Keratinocyte (primary cell): ENCODE data around the gene NAXD. TPM values are rescaled to one million over a fixed set of nuclear protein-coding genes. Genes with fewer than 3 reads are reported as not detected.

Source experiments
- DNase-seq: peaks from one replicate; pipeline ENCODE4 v3.0.0-alpha.2; 2011; ENCODE audit warnings: low read depth, missing footprints, low spot score
- FAIRE-seq: peaks from 2 replicates; lab custom pipeline; 2011; peaks lifted over from hg19 to GRCh38; lab: Jason Lieb, UNC
- H2AFZ ChIP-seq: 2 replicates; pipeline ENCODE4 v1.6.0; 2012; ENCODE audit warnings: low read length, control low read depth, inconsistent platforms; ENCODE audit not compliant: control insufficient read depth
- H3K27ac ChIP-seq: 2 replicates; pipeline ENCODE4 v1.5.1; 2011; ENCODE audit warnings: low read length; ENCODE audit not compliant: control insufficient read depth, insufficient read depth
- H3K27me3 ChIP-seq: 3 replicates; pipeline ENCODE4 v1.6.0; 2011; ENCODE audit warnings: low read length; ENCODE audit not compliant: control insufficient read depth, insufficient read depth; ENCODE audit errors: extremely low read depth
- H3K36me3 ChIP-seq, 2 experiments: 2 replicates in 1 of 2; 3 replicates in 1 of 2; pipeline ENCODE4 v1.5.1; 2011; ENCODE audit warnings: low read length in 2 of 2, mild to moderate bottlenecking in 1 of 2; ENCODE audit not compliant: control insufficient read depth in 2 of 2, insufficient read depth in 2 of 2; ENCODE audit errors: extremely low read depth in 1 of 2
- H3K4me1 ChIP-seq: 3 replicates; pipeline ENCODE4 v1.5.1; 2011; ENCODE audit warnings: low read length; ENCODE audit not compliant: control insufficient read depth, insufficient read depth; ENCODE audit errors: extremely low read depth
- H3K4me2 ChIP-seq: 3 replicates; pipeline ENCODE4 v1.6.0; 2011; ENCODE audit warnings: low read depth, low read length; ENCODE audit not compliant: control insufficient read depth, insufficient read depth; ENCODE audit errors: extremely low read depth
- H3K4me3 ChIP-seq, 3 experiments: fragments of 200-600 bp in 1 of 3; sonication (generic) in 1 of 3; 2 replicates in 2 of 3; 3 replicates in 1 of 3; pipeline ENCODE4 v1.5.1; 2011 to 2016; ENCODE audit warnings: low read length in 3 of 3, mild to moderate bottlenecking in 3 of 3, control low read depth in 2 of 3, inconsistent platforms in 1 of 3, low read depth in 1 of 3, mixed read lengths in 1 of 3, mixed run types in 1 of 3, moderate library complexity in 1 of 3; ENCODE audit not compliant: control insufficient read depth in 2 of 3, insufficient read depth in 2 of 3; ENCODE audit errors: extremely low read depth in 1 of 3
- H3K79me2 ChIP-seq: 2 replicates; pipeline ENCODE4 v1.6.0; 2012; ENCODE audit warnings: low read length; ENCODE audit not compliant: control insufficient read depth, insufficient read depth
- H3K9ac ChIP-seq: 3 replicates; pipeline ENCODE4 v1.6.0; 2011; ENCODE audit warnings: low read length; ENCODE audit not compliant: control insufficient read depth, insufficient read depth; ENCODE audit errors: extremely low read depth
- H3K9me1 ChIP-seq: 3 replicates; pipeline ENCODE4 v1.6.0; 2011; ENCODE audit warnings: low read length; ENCODE audit not compliant: control insufficient read depth, insufficient read depth; ENCODE audit errors: extremely low read depth
- H3K9me3 ChIP-seq: 2 replicates; pipeline ENCODE4 v1.5.1; 2012; ENCODE audit warnings: low read depth, low read length; ENCODE audit not compliant: control insufficient read depth
- H4K20me1 ChIP-seq: 3 replicates; pipeline ENCODE4 v1.6.0; 2011; ENCODE audit warnings: low read length; ENCODE audit not compliant: control insufficient read depth, insufficient read depth; ENCODE audit errors: extremely low read depth
- CTCF ChIP-seq, 3 experiments: IDR thresholded peaks in 1 of 3; conservative IDR thresholded peaks in 1 of 3; optimal IDR thresholded peaks in 1 of 3; 2 replicates in 2 of 3; 3 replicates in 1 of 3; pipeline versions ENCODE3 to v1.5.1; 2011; ENCODE audit warnings: low read length in 3 of 3, mild to moderate bottlenecking in 3 of 3, moderate library complexity in 2 of 3, control low read depth in 1 of 3, inconsistent platforms in 1 of 3; ENCODE audit not compliant: insufficient read depth in 2 of 3; ENCODE audit errors: extremely low read depth in 1 of 3
- EZH2 ChIP-seq: IDR thresholded peaks from one replicate; pipeline ENCODE4 v1.6.1; 2012; ENCODE audit warnings: inconsistent platforms, mild to moderate bottlenecking, low read length, moderate library complexity
- dilution Hi-C: fragments of 300-500 bp; cut with MboI; formaldehyde crosslinking; loops from one replicate; pipeline ENCODE4 v1.7.0; 2020; ENCODE audit warnings: low sequenced_read_pairs; ENCODE audit not compliant: extremely low pct_ligation_motif_present
- polyA plus RNA-seq, 5 experiments: library from polyadenylated mRNA; depleted of rRNA in 3 of 5; stranded (reverse) in 3 of 5; stranded (forward) in 1 of 5; unstranded in 1 of 5; fragments of >200 nt; gene quantifications; 1 replicate in 1 of 5; 2 replicates in 3 of 5; 3 replicates in 1 of 5; pipeline versions ENCODE4 v1.2.1 to v1.2.3, GENCODE V29; 2011 to 2012; ENCODE audit warnings: missing spikeins in 2 of 5, low read depth in 1 of 5, low replicate concordance in 1 of 5

Gene NAXD
- polyA plus RNA-seq, 1 donor (not counting 4 experiments of a cell fraction or from before 2014, with no cell fraction given), result 18.0 TPM

- H3K9me3 ChIP-seq, result no peaks in the 10 kb centered on the region
- no peaks in the 10 kb centered on the region for H3K9me1 ChIP-seq
- TF ChIP-seq CTCF (optimal IDR thresholded peaks at IDR 0.05 in 1 of 3, IDR thresholded peaks at IDR 0.05 in 1 of 3, conservative IDR thresholded peaks at IDR 0.05 in 1 of 3; ENCODE audit: extremely low read depth in 1 of 3, insufficient read depth in 2 of 3, low read length in 3 of 3), result no peak
- TF ChIP-seq EZH2, result no peak
- peaks cover 24 to 32% of the 10 kb centered on the region in 2 experiments for H3K36me3 ChIP-seq
- FAIRE-seq, result no peak
- no peak overlapping the region for H2AFZ ChIP-seq
- no peaks in the 10 kb centered on the region for H3K4me1 ChIP-seq
- H3K4me2 ChIP-seq, result no peak overlapping the region
- H3K79me2 ChIP-seq, result no peaks in the 10 kb centered on the region
- DNase-seq, result no peak
- dilution Hi-C loops, result no loop called here
- no peak overlapping the region for H3K27ac ChIP-seq
- H3K9ac ChIP-seq, result no peak overlapping the region
- peaks cover 5% of the 10 kb centered on the region for H4K20me1 ChIP-seq
- no peaks in the 10 kb centered on the region for H3K27me3 ChIP-seq
- H3K4me3 ChIP-seq, result no peak overlapping the region
Measured at GRCh38 chr13:110648146-110648819, 32.9 kb downstream of the NAXD start.

- H3K79me2 ChIP-seq, result no peaks in the 10 kb centered on the region
- no peaks in the 10 kb centered on the region for H3K4me1 ChIP-seq
- H3K27ac ChIP-seq, result no peak overlapping the region
- H3K9me1 ChIP-seq, result no peaks in the 10 kb centered on the region
- dilution Hi-C loops, result no loop called here
- DNase-seq (no peak), FAIRE-seq (no peak)
- peaks cover 26% of the 10 kb centered on the region in 2 experiments for H3K36me3 ChIP-seq
- TF ChIP-seq EZH2 (no peak), CTCF (optimal IDR thresholded peaks at IDR 0.05 in 1 of 3, IDR thresholded peaks at IDR 0.05 in 1 of 3, conservative IDR thresholded peaks at IDR 0.05 in 1 of 3; ENCODE audit: extremely low read depth in 1 of 3, insufficient read depth in 2 of 3, low read length in 3 of 3) (no peak)
- no peak overlapping the region for H3K4me3 ChIP-seq
- H4K20me1 ChIP-seq, result peaks cover 5% of the 10 kb centered on the region
- H3K9me3 ChIP-seq, result no peaks in the 10 kb centered on the region
- no peak overlapping the region for H3K4me2 ChIP-seq
- H3K27me3 ChIP-seq, result no peaks in the 10 kb centered on the region
- H2AFZ ChIP-seq, result no peak overlapping the region
- H3K9ac ChIP-seq, result no peak overlapping the region
Measured at GRCh38 chr13:110648848-110649421, 33.6 kb downstream of the NAXD start.
